HG02763 (cell line): Measurements from ENCODE around the gene GPR55.

ENCODE experiments used
- ATAC-seq: cut with Tn5 transposase; IDR thresholded peaks from one replicate; pipeline ENCODE4 v1.9.1; 2021; ENCODE audit warnings: mild to moderate bottlenecking, moderate library complexity; ENCODE audit not compliant: unreplicated experiment

The GPR55 gene

DNA sequence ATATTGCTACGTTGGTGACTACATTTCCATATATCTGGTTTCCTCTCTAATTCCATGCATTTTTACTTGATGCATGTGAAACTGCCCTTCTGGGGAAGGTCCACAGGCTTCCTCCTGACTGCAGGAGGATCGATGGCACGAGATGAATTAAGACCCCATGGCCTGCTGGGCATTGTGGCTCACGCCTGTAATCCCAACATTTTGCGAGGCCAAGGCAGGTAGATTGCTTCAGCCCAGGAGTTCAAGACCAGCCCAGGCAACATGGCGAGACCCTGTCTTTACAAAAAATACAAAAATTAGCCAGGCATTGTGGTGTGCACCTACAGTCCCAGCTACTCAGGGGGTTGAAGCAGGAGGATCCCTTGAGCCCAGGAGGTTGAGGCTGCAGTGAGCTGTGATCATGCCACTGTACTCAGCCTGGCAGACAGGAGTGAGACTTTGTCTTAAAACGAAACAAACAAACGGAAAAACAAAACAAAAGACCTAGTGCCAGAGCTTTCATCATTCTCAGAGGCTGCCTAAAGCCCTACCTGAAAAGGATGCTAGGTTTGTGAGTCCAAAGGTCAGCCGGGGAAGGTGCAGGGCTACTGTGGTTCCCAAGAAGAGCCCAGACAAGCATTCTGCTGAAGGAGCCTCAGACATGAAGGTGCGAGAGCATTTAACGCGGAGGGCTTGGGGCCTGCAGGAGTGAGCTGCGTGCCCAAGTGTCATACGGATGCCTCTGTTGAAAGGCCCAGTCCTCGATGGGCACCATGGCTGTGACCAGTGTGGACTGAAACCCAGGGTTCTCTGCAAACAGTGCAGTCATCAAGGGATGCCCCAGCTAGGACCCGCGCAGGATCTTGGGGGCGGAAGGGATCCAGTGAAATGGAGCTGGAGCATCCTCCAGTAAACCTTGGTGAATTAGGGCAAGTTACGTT, 21.6 kb downstream of the GPR55 start:
- ATAC-seq = no peak

GRCh38 chr2:230902180-230902899, 22.7 kb downstream of the GPR55 start:
- ATAC-seq = peak; percentile 45

DNA sequence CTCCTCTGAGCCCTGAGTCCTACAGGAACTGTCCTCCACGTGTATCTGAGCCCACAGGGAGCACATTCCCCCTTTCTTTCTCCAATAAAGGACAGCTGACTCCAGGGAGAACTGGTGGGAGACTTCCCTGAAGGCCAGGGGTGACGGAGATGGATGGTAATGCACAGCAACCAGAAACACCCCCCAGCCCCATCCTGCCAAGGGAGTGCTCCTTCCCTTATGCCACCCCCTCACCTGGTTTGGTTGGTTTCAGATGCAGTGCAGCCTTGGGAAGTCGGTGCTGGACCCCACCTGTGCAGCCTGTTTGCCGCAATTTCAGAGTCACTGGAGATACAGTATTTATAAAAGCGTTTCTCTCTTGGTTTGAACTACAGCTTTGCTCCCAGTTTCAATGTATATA, 24.0 kb downstream of the GPR55 start:
- ATAC-seq = no peak

DNA sequence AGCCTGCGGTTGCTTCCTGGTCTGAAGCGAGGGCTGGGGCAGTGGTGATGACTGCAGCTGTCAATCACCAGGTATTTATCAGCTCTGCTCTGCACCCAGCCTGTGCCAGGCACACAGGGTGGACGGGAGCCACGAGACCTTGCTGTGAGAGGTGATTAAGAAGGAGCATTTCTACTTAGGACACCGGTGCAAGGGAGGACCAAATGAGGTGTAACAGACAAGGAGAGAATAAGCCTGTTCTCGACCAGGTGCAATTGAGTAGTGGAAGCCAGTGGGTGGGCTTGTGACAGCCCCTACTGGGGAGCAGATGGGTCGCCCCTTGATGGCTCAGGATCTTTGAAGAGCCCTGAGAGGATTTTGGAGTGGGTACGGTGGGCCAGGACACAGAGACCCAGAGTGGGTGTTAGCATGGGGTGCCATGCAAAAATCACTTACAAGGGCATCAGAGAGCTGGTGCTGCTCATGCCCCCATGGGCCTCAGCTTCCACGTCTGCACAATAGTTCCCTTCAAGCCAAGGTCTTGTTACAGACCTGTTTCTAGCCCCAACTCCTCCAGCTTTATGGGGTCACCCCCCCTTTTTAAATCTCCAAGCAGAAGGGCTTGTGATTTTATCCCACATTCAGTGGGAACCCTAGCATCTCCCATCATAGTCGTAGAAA, 24.6 kb downstream of the GPR55 start:
- ATAC-seq = no peak

DNA sequence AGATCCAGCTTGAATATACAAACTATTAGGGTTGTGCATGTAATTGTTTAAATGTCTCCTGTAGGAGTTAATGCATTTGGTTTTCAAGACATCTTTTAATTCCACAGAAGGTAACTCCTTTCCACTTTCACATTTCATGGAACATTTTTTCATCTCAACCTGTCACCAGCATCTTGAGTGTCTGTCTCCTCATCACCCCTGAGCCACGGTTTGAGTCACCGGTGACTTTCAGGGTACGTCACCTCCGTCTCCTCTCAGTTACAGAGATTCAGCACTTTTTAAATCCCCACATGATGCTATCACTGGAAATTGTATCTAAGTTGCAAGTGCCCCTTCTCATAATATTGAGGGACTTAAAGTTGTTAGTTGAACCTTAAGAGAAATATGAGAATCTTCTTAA, 25.3 kb downstream of the GPR55 start:
- ATAC-seq = no peak

- ATAC-seq = no peak
Measured at GRCh38 chr2:230899287-230899686, 25.8 kb downstream of the GPR55 start.

GRCh38 chr2:230898713-230899091, 26.3 kb downstream of the GPR55 start:
- no peak for ATAC-seq

DNA sequence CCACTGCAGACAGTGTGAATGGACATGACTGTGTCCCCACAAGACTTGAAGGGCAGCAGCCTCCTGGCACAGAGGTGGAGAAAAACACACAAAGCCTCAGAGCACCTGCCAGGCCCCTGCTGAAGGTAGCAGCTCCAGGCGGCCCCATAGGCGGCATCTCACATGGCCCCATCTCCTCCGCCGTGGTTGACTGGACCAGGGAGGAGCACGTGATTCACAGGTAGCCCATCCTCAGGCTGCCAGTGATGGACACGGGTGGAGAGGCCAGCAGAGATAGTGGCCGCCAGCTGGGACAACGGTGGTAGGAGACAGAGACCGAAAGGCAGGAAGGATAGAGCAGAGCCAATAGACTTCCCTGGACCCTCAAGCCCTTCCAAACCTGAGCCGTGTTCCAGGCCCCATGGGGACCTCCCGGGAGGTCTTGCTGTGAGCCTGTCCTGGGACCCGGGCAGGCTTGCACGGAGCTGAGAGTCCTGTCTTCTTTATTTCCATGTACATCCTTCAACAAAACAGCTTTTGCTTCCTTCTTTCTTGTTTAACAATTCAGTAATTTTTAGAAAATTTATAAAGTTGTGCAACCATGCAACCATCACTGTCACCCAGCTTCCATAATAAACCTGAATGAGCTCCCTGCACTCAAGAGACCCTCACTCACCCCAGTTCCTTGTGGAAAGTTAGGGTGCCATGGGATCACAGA, 26.9 kb downstream of the GPR55 start:
- ATAC-seq = no peak

- no peak for ATAC-seq
Measured at GRCh38 chr2:230896346-230897115, 28.5 kb downstream of the GPR55 start.

DNA sequence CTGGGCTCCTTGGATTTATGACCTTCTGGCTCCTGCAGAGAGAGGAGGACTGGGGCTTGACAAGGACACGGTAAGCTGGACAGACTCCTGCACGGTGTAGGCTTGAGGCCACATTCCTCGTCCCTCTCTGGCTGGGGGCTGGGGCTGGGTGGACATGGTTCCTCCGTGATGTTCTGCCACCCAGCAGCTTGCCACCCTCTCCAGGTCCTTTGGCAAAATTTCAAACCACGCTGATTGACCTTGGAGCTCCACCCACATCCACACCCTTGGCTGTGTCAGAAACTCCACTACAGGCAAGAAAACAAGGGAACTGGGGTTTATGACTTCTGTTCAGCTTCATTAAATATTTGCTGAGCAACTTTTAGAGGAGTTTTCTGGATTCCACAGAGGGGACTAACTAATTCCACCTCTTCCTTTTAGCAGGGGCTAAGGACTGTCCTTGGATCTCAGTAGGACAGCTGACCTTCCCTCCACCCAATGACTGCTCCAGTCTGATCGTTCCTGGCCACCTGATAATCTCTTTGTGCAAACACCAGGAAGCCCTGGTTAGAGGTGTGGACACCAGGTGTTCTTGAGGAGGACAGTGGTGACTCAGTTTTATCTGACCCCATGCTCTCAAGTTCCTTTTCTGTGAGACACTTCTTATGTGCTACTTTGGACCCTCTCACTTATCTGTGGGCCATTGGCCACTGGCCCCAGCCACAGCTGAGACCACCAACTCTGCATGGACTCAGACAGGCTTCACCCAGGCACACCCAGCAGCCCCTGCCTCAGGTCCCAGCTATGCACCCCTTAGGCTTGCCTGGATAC, 29.3 kb downstream of the GPR55 start:
- ATAC-seq = no peak

- peak; percentile 40 for ATAC-seq
Measured at GRCh38 chr2:230893841-230894781, 30.9 kb downstream of the GPR55 start.

DNA sequence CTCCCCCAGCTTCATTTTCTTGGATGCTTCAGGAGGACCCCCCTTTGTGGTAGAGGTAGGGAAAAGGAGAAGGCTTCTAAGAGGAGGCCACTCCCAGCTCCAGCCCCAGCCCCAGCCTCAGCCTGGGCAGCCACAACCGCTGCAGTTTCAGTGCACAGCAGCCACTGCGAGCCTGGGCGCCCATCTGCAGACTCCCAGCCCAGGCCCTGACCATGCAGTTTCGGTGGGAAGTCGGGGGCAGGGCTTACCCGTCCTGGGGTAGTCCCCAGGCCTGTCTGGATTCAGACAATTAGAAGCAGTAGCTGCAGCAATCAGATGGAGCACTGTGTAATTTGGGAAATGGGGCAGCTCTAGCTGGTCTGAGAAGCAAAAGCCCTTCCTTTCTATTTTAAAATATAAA, 31.7 kb downstream of the GPR55 start:
- ATAC-seq = peak; percentile 63

DNA sequence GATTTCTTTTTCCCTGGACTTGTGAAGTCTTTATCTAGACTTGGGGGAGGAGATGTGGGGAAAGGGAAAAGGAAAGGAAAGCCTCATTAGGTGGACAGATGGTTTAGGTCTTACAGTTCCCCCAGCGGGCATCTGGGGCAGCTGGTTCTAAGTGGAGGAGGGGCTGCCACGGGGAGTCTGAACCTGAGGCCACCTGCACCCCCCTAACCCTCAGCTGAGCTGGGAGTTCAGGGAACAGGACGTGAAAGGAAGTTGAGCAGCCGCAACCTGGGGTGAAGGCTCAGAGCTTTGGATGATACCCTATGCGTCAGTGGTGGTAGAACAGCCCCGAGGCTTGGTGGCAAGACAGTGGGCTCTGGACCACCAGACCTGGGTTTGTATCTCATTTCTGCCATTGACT, 33.5 kb downstream of the GPR55 start:
- no peak for ATAC-seq

GRCh38 chr2:230891064-230891463, 34.0 kb downstream of the GPR55 start:
- no peak for ATAC-seq

DNA sequence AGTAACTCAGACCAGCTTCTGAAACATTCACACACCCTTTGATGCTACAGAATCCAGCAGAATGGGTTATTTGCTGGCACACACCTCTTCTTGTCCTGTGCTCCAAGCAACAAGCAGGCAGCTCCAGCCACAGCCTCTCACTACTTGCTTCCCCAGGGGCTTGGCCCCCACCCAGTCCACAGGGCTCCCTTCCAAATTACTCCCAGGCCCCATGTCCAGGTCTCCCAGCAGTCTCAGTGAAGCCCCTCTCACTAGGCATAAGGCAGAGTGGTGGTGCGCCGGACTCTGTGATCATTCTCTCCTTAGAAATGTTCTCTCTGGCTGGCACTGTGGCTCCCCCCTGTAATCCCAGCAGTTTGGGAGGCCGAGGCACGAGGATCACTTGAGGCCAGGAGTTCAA, 34.4 kb downstream of the GPR55 start:
- no peak for ATAC-seq

- no peak for ATAC-seq
Measured at GRCh38 chr2:230889911-230890601, 35.0 kb downstream of the GPR55 start.

- no peak for ATAC-seq
Measured at GRCh38 chr2:230888824-230889400, 36.1 kb downstream of the GPR55 start.
